GM18505 (cell line): ENCODE measurements around the gene PI4KB.
A peak's percentile ranks its signal among the peaks of the same experiment; 100 is the strongest.
"Not testable (repeated sequence)": the region's sequence is repeated elsewhere in the genome, so short reads cannot be mapped to it uniquely, and the experiment has no call there.

Experiments
- ATAC-seq: cut with Tn5 transposase; IDR thresholded peaks from one replicate; pipeline ENCODE4 v1.9.1; 2021; ENCODE audit not compliant: unreplicated experiment
- POLR2A ChIP-seq: IDR thresholded peaks from 4 replicates; pipeline ENCODE4 v1.6.1; 2011; ENCODE audit warnings: borderline replicate concordance; ENCODE audit not compliant: insufficient read depth, insufficient read length; ENCODE audit errors: extremely low read depth

PI4KB gene

GRCh38 chr1:151356696-151357095 lies 29.5 kb upstream of the PI4KB start:
- ATAC-seq, result no peak
- TF ChIP-seq POLR2A, result no peak

- ATAC-seq, result no peak
- no peak for TF ChIP-seq POLR2A
These were observed 25.0 kb upstream of the PI4KB start for GRCh38 chr1:151352021-151352718.

GRCh38 chr1:151350323-151350722 lies 23.1 kb upstream of the PI4KB start:
- not testable (repeated sequence) for ATAC-seq

- ATAC-seq, result peak; percentile 8
- no peak for TF ChIP-seq POLR2A
These were observed 20.5 kb upstream of the PI4KB start for GRCh38 chr1:151347523-151348246.

- ATAC-seq, result peak; percentile 92
- peak; percentile 74 for TF ChIP-seq POLR2A
These were observed 19.7 kb upstream of the PI4KB start, which contains the start of gene RFX5 for GRCh38 chr1:151346769-151347522. TSS of gene RFX5 (minus strand) at chr1:151347252. CDS start at chr1:151346320, 932 bp downstream.

GRCh38 chr1:151346082-151346768 lies 19.0 kb upstream of the PI4KB start:
- TF ChIP-seq POLR2A, result no peak
- ATAC-seq, result no peak

GRCh38 chr1:151344291-151344690 lies 17.1 kb upstream of the PI4KB start:
- no peak for ATAC-seq
- no peak for TF ChIP-seq POLR2A

GRCh38 chr1:151343587-151343986 lies 16.4 kb upstream of the PI4KB start:
- no peak for ATAC-seq
- no peak for TF ChIP-seq POLR2A

- no peak for TF ChIP-seq POLR2A
- no peak for ATAC-seq
These were observed 15.4 kb upstream of the PI4KB start for GRCh38 chr1:151342569-151342968.

- no peak for TF ChIP-seq POLR2A
These were observed 14.8 kb upstream of the PI4KB start for GRCh38 chr1:151342021-151342420.

GRCh38 chr1:151340870-151341754 lies 13.9 kb upstream of the PI4KB start:
- ATAC-seq, result no peak
- no peak for TF ChIP-seq POLR2A

More at GRCh38 chr1:151342021-151342420, 14.8 kb upstream of the PI4KB start:
- no peak for ATAC-seq

GRCh38 chr1:151336556-151336955 lies 9.3 kb upstream of the PI4KB start:
- no peak for ATAC-seq
- peak; percentile 41 for TF ChIP-seq POLR2A
